Mononuclear cell (primary cell): ENCODE measurements around the gene TUBGCP6. TPM values are rescaled to one million over a fixed set of nuclear protein-coding genes. Genes with fewer than 3 reads are reported as not detected.

Experiments used
- H3K27me3 ChIP-seq: 2 replicates; pipeline ENCODE4 v1.6.0; 2011; ENCODE audit warnings: low read length, control low read depth; ENCODE audit not compliant: insufficient read depth
- H3K4me1 ChIP-seq: 2 replicates; pipeline ENCODE4 v1.5.1; 2011; ENCODE audit warnings: mild to moderate bottlenecking, low read length, control low read depth; ENCODE audit not compliant: insufficient read depth
- H3K4me3 ChIP-seq: 2 replicates; pipeline ENCODE4 v1.5.1; 2011; ENCODE audit warnings: mild to moderate bottlenecking, low read length, moderate library complexity
- H3K9me3 ChIP-seq: 2 replicates; pipeline ENCODE4 v1.5.1; 2011; ENCODE audit warnings: low read depth, mild to moderate bottlenecking, control low read depth, low read length
- total RNA-seq: library from RNA; depleted of rRNA; stranded (reverse); fragments of >200 nt; gene quantifications from one replicate; pipeline ENCODE4 v1.2.3, GENCODE V29; 2012

Gene TUBGCP6
- total RNA-seq, 1 donor: 45.1 TPM

DNA sequence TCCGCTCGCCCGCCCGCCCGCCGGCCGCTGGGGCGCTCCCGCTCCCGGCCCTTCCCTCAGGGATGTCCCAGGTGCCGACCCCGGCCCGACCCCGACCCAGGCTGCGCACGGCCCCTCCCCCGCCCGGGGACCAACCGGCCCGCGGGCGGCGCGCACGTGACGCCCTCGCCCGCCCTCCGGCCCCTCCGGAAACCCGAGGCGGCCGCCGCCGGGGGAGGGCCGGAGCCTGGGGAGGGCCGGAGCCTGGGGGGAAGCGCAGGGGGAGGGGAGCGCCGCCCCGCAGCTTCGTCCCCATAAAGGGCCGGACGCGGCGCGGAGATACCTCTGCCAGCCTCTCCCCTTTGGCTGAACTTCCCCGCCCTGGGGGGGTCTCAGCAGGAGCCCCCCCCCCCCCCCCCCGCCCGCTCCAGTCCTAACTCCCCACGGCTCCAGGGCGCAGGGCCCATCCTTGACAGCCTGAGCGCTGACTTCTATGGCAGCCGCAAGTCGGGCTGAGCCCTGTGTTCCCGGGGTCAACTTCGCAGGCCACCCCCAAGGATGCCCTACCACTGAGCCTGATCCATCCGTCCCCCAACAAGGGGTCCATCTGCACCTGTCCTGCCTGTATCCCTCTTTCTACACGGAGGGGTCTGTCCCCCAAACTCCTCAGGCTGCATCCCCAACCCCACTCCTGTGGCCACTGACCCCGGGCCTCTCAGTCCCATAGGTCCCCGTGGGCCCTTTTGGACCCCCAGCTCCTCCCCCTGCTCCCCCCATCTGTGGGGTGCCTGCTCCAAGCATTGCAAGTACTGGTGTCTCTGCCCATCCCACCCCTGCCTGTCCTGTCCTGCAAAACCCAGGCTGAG lies 17.0 kb upstream of the TUBGCP6 start, which contains the start of gene MAPK12:
TSS of gene MAPK12 (minus strand) at position 69 of the 845 bp plus-strand sequence. CDS start 174 bp downstream, outside the sequence.
- H3K27me3 ChIP-seq: peaks cover 13% of the 10 kb centered on the region
- H3K9me3 ChIP-seq: no peaks in the 10 kb centered on the region
- no peak within 1 kb of the TSS for H3K4me3 ChIP-seq
- H3K4me1 ChIP-seq: peaks cover 4% of the 10 kb centered on the region

DNA sequence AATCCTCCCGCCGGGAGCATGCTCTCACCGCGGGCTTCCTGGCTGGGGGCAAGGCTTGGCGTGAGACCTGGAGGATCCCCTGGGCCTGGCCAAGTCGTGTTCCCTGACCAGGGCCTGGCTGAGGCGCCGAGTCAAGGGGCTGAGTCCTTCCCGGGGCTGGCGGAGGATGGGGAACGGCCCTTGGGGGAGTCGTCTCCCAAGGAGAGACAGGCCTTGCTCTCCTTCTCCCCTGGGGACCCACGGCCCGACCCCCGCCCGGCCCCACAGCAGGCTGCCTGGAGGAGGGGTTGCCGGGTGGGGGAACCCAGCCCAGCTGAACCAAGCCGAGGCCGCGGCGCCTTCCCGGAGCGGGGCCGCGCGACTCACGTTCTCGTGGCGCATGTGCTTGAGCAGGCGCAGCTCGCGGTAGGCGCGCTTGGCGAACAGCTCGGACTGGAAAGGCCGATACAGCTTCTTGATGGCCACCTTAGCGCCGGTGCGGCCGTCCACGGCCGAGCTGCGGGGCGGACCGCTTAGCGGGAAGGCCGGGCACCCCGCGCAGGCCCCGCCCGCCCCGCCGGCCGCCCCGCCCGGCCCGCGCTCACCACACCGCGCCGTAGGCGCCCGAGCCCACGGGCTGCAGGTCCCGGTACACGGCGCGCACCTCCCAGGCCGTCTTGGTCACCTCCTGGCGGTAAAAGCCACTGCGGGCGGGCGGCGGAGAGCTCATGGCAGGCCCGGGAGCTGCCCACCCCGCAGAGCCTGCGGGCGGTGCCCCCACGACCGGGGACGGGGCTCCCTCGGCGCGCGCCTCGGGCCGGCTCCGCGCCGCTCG lies 16.2 kb upstream of the TUBGCP6 start:
- H3K27me3 ChIP-seq: peaks cover 13% of the 10 kb centered on the region
- no peaks in the 10 kb centered on the region for H3K9me3 ChIP-seq
- H3K4me3 ChIP-seq: no peak overlapping the region
- peaks cover 4% of the 10 kb centered on the region for H3K4me1 ChIP-seq

DNA sequence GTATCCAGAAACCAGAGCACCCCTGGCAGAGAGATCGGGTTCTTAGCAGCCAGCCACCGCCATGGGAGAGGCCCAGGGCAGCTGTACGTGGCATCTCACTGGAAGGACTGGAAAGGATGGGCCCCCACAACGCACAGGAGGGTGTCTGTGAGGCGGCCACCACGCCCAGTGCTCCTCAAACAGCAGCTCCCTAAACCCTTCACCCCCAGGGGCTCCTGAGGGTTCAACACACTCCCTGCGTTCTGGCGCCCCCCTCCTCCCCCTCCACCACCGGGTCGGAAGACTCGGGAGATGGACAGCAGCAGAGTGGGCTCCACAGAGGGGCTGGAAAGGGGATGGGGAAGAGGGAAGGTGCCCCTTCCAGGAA lies 15.6 kb upstream of the TUBGCP6 start:
- Histone ChIP-seq H3K27me3 (peaks cover 13% of the 10 kb centered on the region), H3K9me3 (no peaks in the 10 kb centered on the region), H3K4me1 (peaks cover 4% of the 10 kb centered on the region), H3K4me3 (no peak overlapping the region)

DNA sequence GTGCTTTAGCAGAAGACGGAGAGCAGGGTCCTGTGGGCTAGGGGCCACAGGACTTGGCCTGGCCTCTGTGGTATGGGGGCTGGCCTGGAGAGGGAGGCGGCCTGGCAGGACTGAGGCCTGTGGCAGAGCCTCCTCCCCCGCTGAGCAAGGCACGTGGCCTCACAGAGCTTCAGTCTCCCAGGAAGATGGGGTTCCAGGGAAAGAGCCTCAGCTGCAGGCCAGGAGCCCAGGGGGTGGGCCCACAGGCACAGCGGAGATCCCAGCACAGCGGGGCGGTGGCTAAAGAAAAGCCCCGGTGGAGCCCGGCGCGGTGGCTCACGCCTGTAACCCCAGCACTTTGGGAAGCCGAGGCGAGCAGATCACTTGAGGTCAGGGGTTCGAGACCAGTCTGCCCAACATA lies 14.5 kb upstream of the TUBGCP6 start:
- peaks cover 4% of the 10 kb centered on the region for H3K4me1 ChIP-seq
- no peak overlapping the region for H3K4me3 ChIP-seq
- no peaks in the 10 kb centered on the region for H3K9me3 ChIP-seq
- peaks cover 13% of the 10 kb centered on the region for H3K27me3 ChIP-seq

DNA sequence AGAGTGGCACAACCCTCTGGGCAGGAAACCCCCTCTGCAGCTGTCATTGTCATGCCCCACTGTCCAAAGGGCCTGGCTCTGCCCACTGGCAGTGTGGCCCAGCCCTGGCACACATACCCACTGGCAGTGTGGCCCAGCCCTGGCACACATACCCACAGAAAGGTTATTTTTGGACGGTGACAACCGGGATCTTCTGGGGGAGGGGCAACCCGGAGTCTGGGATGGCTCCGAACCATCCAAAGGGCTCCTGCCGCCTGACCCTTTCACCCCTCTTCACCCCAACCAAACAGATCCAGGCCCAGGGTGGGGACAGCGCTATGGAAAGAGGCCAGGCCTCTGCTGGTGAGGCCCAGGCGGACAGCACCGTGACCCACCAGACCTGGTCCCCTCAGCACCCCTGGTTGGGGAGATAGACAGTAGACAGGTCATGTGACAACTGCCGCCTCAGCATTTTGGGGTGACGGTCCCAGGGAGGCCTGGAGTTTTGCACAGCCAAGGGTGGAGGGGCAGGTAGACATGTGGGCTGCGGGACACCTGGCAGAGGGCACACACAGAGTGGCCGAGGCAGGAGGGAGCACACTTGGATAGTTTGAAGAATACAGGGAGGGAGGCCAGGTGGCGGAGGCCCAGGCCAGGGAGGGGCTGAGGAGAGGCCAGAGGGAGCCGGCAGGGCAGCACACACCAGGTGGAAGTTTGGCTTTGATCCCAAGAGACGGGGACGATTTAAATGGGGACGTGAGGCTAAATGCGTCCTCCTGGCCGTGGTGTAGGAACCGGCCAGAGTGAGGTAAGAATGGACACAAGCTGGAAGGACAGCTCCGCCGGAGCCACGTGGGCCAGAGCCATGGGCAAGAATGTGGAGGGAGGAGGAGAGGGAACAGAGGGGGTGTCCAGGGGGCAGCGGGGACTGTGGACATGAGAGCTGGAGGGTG lies 13.8 kb upstream of the TUBGCP6 start:
- H3K4me3 ChIP-seq: no peak overlapping the region
- H3K27me3 ChIP-seq: peaks cover 13% of the 10 kb centered on the region
- H3K4me1 ChIP-seq: peaks cover 4% of the 10 kb centered on the region
- H3K9me3 ChIP-seq: no peaks in the 10 kb centered on the region

DNA sequence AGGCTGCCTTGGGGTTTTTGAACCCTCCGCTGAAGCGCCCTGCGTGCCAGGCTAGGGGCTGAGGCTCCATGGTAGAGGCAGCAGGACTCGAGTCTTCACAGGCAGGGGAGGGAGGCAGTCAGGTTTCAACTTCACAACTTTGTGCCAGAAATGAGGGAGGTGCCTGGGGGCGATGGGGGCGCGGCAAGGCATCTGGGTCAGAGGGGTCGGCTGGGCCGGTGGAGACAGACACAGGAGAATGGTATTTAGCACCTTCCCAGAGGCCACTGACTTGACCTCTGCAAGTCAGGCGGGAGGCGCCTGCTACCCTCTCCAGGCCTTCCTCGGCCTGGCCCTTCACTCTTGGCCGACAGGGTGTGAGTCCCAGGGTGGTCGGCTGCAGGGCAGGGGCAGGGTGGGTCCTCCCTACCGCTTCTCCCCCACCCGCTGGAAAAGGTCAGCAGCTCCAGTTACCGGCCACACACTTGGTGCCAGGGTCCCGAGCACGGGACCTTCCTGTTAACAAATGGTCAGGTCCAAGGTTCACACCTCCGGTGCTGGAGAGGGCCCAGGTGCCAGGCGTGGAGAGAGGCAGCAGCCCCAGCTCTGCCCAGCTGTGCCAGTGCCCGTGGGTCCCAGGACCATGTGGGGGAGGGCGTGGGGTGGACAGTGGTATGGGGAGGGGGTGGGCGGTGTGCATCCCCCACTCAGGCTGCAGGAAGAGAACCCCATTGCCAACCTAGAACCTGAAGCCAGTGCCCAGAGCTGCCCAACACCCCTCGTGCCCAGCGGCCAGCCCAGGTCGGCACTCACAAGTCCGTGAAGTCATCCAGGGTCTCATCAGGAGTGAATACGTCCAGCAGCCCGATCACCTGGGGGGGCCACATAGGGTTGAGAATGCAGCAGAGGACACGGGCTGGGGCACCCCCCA lies 12.9 kb upstream of the TUBGCP6 start:
- no peaks in the 10 kb centered on the region for H3K9me3 ChIP-seq
- peaks cover 4% of the 10 kb centered on the region for H3K4me1 ChIP-seq
- peaks cover 8% of the 10 kb centered on the region for H3K27me3 ChIP-seq
- no peak overlapping the region for H3K4me3 ChIP-seq

DNA sequence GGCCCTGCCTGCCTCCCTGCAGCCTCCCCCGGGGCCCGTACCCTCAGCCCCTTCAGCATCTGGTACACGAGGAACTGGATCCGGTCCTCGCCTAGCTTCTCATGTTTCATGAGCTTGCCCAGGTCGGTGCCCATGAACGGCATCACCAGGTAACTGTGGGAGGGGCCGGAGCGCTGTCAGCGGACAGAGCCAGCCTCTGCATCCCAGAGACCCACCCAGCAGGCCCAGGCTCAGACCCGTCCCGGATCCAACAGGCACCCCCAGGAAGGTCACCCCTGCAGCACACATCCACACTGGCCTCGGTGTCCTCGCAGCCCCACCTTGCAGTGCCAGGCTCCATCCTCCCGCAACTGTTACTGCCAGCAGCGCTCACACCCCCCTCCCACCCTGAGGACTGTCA lies 12.2 kb upstream of the TUBGCP6 start:
- Histone ChIP-seq H3K4me3 (no peak overlapping the region), H3K27me3 (peaks cover 4% of the 10 kb centered on the region), H3K9me3 (no peaks in the 10 kb centered on the region), H3K4me1 (peaks cover 3% of the 10 kb centered on the region)

DNA sequence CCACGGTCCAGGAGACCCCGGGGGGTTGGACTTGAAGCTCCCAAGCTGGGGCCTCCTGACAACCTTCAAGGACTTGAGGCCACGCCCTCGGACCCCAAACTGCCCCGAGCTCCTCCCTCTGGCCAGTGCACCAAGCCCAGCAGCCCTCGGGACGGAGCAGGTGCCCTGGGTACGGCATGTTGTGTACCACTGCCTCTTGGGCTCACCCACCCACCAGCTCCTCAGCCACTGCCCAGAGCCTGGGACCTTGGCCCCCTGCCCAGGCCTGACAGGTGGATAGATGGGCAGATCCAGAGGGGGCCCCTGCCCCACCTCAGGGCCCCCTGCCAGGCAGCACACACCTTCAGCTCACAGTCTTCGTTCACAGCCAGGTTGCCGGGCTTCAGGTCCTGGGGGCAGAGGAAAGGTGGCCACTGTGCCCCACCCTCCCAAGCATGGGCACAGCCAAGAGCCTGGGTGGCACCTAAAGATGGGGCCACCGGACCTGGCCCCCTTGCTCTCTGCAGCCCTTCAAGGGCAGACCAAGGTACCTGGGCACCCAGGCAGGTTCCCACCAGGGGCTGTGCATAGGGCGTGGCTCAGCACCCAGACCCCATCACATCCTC lies 11.5 kb upstream of the TUBGCP6 start:
- Histone ChIP-seq H3K4me3 (no peak overlapping the region), H3K9me3 (no peaks in the 10 kb centered on the region), H3K27me3 (peaks cover 3% of the 10 kb centered on the region), H3K4me1 (peaks cover 8% of the 10 kb centered on the region)

DNA sequence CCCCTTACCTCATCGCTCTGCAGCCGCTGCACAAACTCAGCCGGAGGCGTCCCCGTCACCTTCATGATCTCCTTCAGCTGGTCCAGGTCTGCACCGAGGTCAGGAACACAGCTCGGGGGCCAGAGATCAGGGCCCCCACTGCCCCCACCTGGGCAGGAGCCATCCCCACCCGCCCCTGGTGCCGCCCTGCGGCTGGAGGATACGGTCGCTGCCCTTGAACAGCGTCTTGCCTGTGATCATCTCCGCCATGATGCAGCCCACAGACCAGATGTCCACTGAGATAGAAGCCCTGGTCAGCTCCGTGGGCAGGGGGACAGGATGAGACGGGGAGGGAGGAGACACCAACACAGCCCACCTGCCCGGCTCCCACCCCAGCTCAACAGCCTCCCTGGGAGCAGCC lies 10.8 kb upstream of the TUBGCP6 start:
- Histone ChIP-seq H3K4me1 (peaks cover 11% of the 10 kb centered on the region), H3K4me3 (no peak overlapping the region), H3K27me3 (peaks cover 2% of the 10 kb centered on the region), H3K9me3 (no peaks in the 10 kb centered on the region)

DNA sequence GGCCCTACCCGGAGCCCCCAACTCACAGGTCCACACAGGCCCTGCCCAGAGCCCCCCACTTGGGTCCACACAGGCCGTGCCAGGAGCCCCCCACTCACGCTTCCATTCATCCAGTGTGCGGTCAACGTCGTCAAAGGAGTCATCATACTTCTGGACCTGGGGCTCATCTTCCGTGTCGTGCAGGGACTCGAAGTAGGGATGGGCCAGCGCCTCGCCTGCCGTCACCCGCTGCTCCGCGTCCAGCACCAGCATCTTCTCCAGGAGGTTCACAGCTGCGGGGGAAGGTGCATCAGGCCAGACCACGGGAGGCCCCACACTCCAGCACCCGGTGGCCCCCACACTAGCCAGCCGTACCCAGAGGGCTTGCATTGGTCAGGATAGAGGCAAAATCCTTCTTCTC lies 10.3 kb upstream of the TUBGCP6 start:
- Histone ChIP-seq H3K27me3 (no peaks in the 10 kb centered on the region), H3K4me1 (peaks cover 16% of the 10 kb centered on the region), H3K4me3 (no peak overlapping the region), H3K9me3 (no peaks in the 10 kb centered on the region)

DNA sequence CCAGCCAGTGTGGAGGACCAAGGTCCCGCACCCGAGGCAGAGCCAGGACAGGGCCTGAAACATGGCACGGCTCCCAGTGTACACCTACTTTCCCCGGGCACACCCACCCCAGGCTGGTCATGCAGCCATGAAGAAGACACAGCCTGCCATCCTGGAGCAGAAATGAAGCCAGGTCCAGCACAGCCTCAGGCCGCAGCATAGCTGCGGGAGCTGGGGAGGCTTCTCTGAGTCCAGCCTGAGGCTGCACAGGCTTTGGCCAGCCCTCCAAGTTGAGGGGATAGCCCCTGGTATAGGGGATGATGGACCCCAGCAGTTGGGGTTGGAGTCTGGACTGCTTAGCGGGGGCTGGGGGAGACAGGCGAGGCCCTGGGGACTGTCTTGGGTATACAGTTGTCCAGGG lies 9.1 kb upstream of the TUBGCP6 start:
- Histone ChIP-seq H3K9me3 (no peaks in the 10 kb centered on the region), H3K4me3 (no peak overlapping the region), H3K4me1 (peaks cover 25% of the 10 kb centered on the region), H3K27me3 (no peaks in the 10 kb centered on the region)

DNA sequence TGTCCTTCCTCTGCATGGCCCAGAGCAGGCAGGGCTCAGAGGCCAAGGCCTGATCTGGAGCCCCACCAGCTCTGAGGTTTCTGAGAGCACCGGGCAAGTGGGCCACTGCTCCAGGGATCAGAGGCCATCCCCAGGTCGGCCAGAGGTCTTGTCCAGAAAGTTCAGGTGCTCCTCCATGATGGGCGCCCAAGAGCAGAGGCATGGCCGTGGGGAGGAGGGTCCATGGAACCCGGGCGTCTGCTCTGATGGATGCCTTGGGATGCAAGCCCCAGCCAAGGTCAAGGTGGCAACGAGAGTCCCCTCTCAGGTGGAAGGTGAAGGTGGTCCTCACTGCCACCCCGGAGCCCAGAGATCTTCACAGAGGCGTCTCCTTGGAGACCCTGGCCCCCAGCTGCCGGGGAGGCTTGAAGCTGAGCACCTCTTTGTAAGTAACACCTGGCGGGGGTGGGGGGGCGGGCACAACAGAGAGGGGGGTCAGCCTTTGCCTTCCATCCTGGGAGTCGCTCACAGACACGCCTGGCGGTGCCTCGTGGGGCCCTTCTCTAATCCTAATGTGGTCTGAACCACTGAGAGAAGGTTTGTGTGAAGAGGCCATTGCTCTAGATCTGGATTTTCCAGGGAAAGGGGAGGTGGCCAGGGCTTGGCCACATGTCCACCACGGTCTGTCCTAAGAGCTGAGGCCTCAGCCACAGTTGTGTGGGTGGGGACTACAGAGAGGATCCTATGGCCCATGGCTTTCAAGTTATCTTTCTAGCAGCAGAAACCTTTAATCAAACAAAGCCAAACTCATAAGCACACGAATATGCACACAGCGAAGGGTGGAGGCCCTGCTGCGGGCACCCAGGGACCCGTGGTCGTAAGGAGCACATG lies 8.5 kb upstream of the TUBGCP6 start:
- Histone ChIP-seq H3K9me3 (no peaks in the 10 kb centered on the region), H3K4me1 (peaks cover 30% of the 10 kb centered on the region), H3K4me3 (no peak overlapping the region), H3K27me3 (no peaks in the 10 kb centered on the region)
